CD1c-positive myeloid dendritic cell (primary cell): ENCODE data around the gene SOCS3.

Experiments
- DNase-seq: peaks from one replicate; pipeline ENCODE4 v3.0.0-alpha.2; 2016; ENCODE audit errors: extremely low spot score

Gene SOCS3

GRCh38 chr17:78330570-78331224 is 29.2 kb downstream of the SOCS3 start:
- no peak for DNase-seq

- peak; percentile 63 for DNase-seq
These were observed 30.4 kb downstream of the SOCS3 start for GRCh38 chr17:78329263-78330059.

DNA sequence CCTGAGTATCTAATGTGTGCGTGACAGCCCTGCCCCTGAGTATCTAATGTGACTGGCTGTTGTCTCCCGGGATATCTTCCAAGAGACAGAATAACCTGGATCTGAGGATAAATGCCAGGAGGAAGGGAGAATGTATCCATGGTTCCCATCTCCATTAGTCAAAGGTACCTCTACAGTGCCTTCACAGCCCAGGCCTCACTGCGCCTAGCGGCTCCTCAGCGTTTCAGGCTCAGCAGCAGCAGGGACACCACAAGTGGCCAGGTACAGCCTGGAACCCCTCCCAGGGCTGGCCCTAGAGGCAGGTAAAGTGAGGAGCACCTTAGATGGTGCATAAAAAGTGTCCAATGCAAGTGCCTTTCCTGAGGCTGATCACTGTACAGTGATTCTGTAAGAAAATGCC is 32.0 kb downstream of the SOCS3 start:
- no peak for DNase-seq

DNA sequence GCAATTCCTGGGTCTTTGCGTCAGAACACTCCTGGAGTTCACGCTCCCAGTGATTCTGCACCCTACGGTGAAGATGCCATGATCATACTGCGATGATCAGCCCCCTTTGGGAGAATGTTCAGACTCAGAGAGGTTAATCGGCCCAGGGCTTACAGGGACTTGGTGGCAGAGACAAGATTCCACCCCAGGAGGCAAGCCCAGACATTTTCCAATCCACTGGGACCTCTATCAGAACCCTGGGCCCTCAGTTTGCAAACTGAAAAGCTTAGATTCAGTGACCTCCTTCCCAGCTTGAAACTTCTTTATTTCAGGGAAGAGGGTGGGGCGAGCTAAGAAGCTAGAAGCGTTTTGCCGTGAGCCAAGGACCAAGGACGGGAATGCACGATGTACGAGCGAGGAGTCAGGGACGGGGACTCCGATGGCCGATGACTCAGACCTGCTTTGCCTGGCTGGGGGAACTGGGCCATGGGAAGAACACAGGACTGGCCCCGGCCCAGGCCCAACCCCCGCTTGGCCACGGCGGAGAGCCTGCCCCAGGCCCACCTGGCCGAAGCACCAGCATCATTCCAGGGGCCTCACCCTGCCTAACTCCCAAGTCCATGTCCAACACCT is 34.7 kb downstream of the SOCS3 start:
- peak; percentile 67 for DNase-seq

- DNase-seq: peak; percentile 93
These were observed 35.3 kb downstream of the SOCS3 start for GRCh38 chr17:78324391-78325075.

DNA sequence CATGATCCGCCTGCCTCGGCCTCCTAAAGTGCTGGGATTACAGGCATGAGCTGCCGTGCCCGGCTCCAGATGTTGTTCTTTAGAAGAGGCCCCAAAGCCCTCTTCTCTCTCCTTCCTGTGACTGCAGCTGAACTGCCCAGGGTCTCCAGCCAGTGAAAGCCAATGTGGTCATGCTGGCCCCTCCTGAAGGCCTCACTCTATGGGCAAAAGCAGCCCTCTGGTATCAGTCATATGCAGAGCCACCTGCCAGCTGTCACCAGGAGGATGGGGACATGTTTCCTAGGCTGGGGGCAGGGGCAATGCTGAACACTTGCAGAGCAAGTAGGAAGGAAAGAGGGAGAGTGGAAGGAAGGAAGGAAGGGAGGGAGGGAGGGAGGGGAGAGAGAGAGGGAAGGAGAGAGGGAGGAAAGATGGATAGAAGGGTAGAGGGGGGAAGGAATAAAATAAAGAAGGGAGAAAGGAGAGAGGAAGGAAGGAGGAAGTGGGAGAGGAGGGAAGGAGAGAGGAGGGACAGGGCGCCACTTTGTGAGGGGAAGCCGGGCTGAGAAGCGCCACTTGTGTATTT is 36.0 kb downstream of the SOCS3 start:
- no peak for DNase-seq

- no peak for DNase-seq
These were observed 36.9 kb downstream of the SOCS3 start for GRCh38 chr17:78322858-78323455.

GRCh38 chr17:78322327-78322857 is 37.5 kb downstream of the SOCS3 start:
- no peak for DNase-seq

DNA sequence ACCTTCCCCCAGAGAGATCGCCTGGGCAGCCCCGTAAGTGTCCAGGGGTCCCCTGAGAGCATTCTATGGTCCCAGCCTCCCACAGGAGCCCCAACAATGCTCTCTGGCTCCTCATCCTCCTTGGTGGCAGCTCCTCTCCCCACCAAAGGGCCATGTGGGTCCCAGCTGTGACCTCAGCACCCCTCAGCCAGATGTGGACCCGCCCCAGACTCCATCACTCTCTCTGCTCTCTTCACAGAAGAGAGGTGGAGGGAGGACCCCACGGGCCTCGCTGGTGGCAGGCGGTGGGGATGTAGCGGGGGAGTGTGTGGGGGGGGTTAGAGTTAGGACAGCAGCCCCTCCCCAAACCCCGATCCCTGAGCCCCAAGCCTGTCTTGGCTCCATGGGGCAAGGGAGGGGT is 41.0 kb downstream of the SOCS3 start:
- no peak for DNase-seq

- no peak for DNase-seq
These were observed 41.5 kb downstream of the SOCS3 start for GRCh38 chr17:78318407-78318806.

DNA sequence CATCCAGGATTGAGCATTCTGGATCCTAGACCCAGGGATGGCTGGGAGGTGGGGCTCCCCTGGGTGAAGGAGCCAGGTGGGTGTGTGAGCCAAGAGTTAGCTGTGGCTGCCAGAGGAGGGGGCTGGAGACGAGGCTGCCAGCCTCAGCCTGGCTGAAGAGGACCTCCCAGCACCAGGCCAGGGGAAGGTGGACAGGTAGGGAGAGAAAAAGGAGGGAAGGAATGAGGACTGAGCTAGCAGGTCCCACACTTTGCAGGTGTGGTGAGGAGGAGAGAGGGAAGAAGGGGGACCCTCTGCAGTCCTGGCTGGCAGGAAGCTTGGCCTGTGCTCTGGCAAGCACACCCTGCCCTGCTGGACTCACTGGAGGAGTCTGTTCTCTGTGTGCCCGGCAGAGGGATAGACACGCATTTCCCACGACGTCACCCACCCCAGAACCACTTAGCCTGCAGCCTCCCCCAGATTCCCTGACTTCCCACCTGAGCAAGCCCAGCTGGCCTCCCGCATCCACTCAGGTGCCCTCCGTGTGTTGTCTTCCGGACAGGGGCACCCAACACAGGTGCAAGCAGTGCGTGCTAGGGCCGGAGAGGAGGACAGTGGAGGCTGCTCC is 42.0 kb downstream of the SOCS3 start:
- DNase-seq: no peak

DNA sequence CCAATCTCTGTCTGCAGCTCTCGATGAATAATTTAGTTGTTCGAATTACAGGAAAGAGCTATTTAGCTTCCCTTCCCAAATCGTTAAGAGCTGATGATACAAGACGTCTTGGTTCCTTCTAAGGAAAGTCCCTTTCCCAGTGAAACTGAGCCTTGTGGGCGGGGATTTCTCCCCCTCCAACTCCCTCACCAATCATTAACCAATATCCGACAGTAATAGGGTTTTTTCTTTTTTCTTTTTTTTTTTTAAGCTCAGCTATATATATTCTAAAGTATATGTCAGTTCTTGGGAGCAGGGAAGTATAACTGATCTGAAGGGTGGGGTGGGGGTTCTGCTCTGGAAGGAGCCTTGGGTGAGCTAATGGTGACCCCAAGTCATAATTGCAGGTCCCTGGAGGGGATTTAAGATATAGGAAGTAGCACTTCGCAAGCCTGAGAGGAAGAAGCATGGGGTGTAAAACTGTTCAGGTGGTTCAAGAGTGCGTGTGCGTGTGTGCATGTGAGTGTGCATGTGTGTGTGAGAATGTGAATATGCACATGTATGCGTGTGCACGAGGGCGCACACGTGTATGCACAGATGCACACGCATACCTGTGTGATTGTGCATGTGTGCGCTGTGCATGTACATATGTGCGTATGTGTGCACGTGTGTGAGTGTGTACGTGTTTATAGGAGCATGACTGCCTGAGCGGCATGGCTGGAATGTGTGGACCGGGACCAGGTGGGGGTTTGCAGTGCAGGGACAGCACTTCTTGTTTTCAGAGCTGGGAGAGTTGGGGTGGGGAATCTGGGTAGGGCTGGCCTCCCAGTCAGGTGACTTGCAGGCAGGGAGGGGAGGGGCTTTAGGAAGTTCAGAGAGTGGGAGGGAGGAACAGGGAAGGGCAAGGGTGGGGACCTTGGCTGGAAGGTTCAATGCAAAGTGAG is 42.7 kb downstream of the SOCS3 start:
- peak; percentile 82 for DNase-seq

DNA sequence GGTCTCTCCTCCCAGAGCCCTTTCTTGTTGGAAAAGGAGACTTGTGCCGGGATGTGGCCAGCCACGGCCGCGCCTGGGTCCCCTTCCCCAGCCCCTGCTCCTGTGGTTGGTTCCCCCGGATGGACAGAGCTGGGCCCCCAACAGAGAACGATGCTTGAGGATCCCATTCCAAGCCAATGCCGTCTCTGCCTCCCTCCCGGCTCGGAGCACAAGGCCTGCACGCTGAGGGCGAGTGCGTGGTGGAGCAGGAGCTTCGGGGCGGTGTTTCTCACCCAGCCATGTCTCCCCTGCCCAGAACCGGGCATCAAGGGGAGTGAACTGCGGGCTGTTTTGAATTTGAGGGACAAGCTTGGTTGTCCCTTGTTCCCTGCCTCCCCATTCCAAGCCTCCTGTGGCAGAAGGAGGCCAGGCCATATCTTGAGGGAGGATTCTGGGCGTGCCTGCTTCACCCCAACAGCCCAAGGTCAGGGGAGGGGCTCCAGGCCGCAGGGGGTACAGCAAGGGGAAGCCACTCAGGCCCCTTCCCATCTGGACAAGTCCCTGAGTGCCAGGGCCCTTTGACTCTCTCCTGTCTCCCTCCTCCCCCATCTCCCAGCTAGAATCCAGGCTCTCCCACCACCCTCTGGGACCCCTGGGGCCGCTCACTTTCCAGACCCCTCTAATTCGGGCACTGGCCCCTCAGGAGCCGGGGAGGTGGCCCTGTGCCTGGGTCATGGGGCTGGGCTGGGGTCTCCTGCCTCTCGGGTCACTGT is 43.6 kb downstream of the SOCS3 start:
- no peak for DNase-seq

- no peak for DNase-seq
These were observed 44.3 kb downstream of the SOCS3 start for GRCh38 chr17:78315355-78316114.

DNA sequence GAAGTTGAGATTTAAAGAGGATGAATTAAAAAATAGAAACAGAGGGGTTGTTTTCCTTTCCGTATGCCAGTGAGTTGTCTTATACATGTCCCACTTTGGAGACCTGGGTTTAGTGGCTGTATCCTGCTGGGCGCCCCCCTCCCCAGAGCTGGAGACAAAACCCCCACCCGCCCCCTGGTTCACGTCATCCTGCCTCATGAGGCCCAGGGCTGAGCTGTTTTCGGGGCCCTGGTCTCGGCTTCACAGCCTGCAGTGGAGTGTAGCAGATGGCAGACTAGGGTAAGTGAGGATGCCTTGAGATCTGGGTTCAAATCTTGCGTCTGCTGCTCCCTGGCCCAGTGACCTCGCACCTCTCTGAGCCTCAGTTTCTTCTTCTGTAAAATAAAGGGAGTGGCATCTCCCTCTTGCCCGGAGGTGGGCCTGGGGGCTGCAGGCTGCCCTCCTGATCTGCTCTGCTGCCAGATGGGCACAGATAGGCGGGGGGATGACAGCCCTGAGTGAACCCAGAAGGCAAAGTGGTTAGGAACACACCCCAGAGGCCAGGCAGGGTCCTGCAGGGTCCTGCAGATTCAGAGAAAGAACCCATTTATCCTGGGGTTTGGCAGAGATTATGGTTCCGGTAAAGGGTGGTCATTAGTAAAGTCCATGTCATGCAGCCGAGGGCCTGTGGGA is 45.1 kb downstream of the SOCS3 start:
- DNase-seq: no peak

DNA sequence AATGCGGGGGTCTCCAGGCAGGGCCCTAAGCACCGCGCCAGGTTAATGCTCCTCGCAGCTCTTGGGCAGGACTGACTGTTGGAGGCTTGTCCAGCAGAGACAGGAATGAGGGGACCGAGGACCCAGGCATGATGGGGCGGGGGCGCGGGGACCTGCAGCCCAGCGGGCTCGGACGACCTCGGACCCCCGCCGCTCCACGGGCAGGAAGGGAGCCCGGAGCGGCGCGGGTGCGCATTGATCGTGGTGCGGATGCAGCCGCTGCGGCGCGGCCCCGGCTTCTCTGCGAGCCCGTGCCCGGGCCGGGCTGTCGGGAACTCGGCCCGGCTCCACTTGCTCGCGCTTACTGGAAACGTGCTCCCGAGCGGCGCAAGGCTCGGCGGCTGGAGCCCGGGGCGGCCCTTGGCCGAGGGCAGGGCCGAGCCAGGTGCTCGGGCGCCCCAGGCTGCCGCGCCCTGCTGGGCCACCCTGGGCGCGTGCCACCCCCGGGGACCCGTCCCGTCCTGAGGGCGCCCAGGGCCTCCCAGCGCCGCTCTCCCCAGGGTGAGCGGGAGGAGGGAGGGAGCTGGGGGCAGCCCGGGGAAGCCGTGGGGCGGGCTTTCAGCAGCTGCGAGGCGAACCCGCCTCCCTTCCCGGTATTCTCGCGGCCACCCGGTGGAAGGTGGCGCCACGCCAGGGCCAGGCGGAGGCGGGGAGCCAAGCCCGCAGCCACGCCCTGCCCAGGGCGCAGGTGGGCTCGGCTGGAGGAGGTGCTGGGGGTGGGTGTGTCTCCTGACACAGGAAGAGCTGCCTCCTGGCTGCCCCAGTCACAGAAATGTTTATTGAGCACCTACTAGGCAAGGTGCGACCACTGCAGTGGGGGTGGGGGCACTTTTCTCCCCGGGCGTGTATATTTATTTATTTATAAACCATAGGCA is 45.9 kb downstream of the SOCS3 start:
- peak; percentile 64 for DNase-seq
